Smooth muscle cell (in vitro differentiated cells): Measurements from ENCODE around the gene FLYWCH2. TPM values are rescaled to one million over a fixed set of nuclear protein-coding genes. Genes with fewer than 3 reads are reported as not detected.

Source experiments
- DNase-seq: peaks from one replicate; lab custom pipeline; 2025; ENCODE audit not compliant: unreplicated experiment; lab: John Stamatoyannopoulos, UW
- H2AFZ ChIP-seq: fragments of 200-600 bp; sonication (generic); 2 replicates; pipeline ENCODE4 v1.6.0; 2016; ENCODE audit warnings: antibody characterized with exemption, low read depth, mild to moderate bottlenecking
- H3F3A ChIP-seq: fragments of 200-600 bp; sonication (generic); 2 replicates; pipeline ENCODE4 v1.6.0; 2017; ENCODE audit warnings: antibody characterized with exemption, low read depth
- H3K27ac ChIP-seq: fragments of 200-600 bp; sonication (generic); 2 replicates; pipeline ENCODE4 v1.5.1; 2016; ENCODE audit warnings: low read depth, mild to moderate bottlenecking
- H3K27me3 ChIP-seq: fragments of 200-600 bp; sonication (generic); 2 replicates; pipeline ENCODE4 v1.6.1; 2016; ENCODE audit warnings: low read depth, mild to moderate bottlenecking
- H3K36me3 ChIP-seq: fragments of 200-600 bp; sonication (generic); 2 replicates; pipeline ENCODE4 v1.5.1; 2016; ENCODE audit warnings: low read depth
- H3K4me1 ChIP-seq: fragments of 200-600 bp; sonication (generic); 2 replicates; pipeline ENCODE4 v1.5.1; 2016; ENCODE audit warnings: low read depth
- H3K4me2 ChIP-seq: fragments of 200-600 bp; sonication (generic); 2 replicates; pipeline ENCODE4 v1.6.0; 2016; ENCODE audit warnings: mild to moderate bottlenecking
- H3K4me3 ChIP-seq: fragments of 200-600 bp; sonication (generic); 2 replicates; pipeline ENCODE4 v1.5.1; 2016; ENCODE audit warnings: mild to moderate bottlenecking
- H3K79me2 ChIP-seq: fragments of 200-600 bp; sonication (generic); 2 replicates; pipeline ENCODE4 v1.6.0; 2016; ENCODE audit warnings: low read depth, mild to moderate bottlenecking
- H3K9ac ChIP-seq: fragments of 200-600 bp; sonication (generic); 2 replicates; pipeline ENCODE4 v1.6.0; 2016; ENCODE audit warnings: low read depth
- H3K9me3 ChIP-seq: fragments of 200-600 bp; sonication (generic); replicated peaks from 2 replicates; pipeline ENCODE4 v1.5.1; 2016; ENCODE audit warnings: low read depth
- H4K20me1 ChIP-seq: fragments of 200-600 bp; sonication (generic); 2 replicates; pipeline ENCODE4 v1.6.0; 2016; ENCODE audit warnings: low read depth
- CTCF ChIP-seq: fragments of 200-600 bp; sonication (generic); IDR thresholded peaks from 2 replicates; pipeline ENCODE4 v1.5.1; 2017; ENCODE audit warnings: borderline replicate concordance, mild to moderate bottlenecking, antibody characterized with exemption; ENCODE audit not compliant: insufficient read depth, poor library complexity, severe bottlenecking
- WGBS: methylation state at CpG from one replicate; pipeline ENCODE4 v1.1.7; 2016; ENCODE audit warnings: low lambda C conversion rate; 5-methylcytosine and 5-hydroxymethylcytosine counted together
- polyA plus RNA-seq: library from polyadenylated mRNA; unstranded; fragments of >200 nt; fragmentation: Nextera tagmentation; extraction: Ambion mirVana; gene quantifications from 2 replicates; pipeline ENCODE4 v1.2.1, GENCODE V29; 2016
- total RNA-seq: library from RNA; depleted of rRNA; stranded (reverse); fragments of >200 nt; gene quantifications from 2 replicates; pipeline ENCODE4 v1.2.3, GENCODE V29; 2014

The FLYWCH2 gene
- total and polyA plus RNA-seq, 2 experiments from 2014 or later, result 31.7 to 52.7 TPM

GRCh38 chr16:2852731-2853507 is 30.1 kb upstream of the FLYWCH2 start:
- 92% methylated on average over 42 of the region's 56 CpGs for WGBS
- DNase-seq, result no peak
- Histone ChIP-seq H3K4me3 (no peak overlapping the region), H3K79me2 (no peaks in the 10 kb centered on the region), H3K4me2 (no peak overlapping the region), H4K20me1 (no peaks in the 10 kb centered on the region), H3K9ac (no peak overlapping the region), H3K36me3 (no peaks in the 10 kb centered on the region), H2AFZ (no peak overlapping the region), H3K4me1 (no peaks in the 10 kb centered on the region), H3F3A (no peaks in the 10 kb centered on the region), H3K27ac (no peak overlapping the region), H3K27me3 (peaks cover 7% of the 10 kb centered on the region), H3K9me3 (no peaks in the 10 kb centered on the region)
- TF ChIP-seq CTCF, result no peak

- no peak for DNase-seq
- Histone ChIP-seq H3K79me2 (no peaks in the 10 kb centered on the region), H3F3A (no peaks in the 10 kb centered on the region), H3K9me3 (no peaks in the 10 kb centered on the region), H2AFZ (no peak overlapping the region), H3K4me2 (no peak overlapping the region), H3K27me3 (peaks cover 14% of the 10 kb centered on the region), H3K27ac (no peak overlapping the region), H3K9ac (no peak overlapping the region), H3K36me3 (no peaks in the 10 kb centered on the region), H3K4me1 (no peaks in the 10 kb centered on the region), H3K4me3 (no peak overlapping the region), H4K20me1 (no peaks in the 10 kb centered on the region)
- no peak for TF ChIP-seq CTCF
- WGBS, result 87% methylated on average over 18 of the region's 18 CpGs
These were observed 29.4 kb upstream of the FLYWCH2 start for GRCh38 chr16:2853531-2854073.

DNA sequence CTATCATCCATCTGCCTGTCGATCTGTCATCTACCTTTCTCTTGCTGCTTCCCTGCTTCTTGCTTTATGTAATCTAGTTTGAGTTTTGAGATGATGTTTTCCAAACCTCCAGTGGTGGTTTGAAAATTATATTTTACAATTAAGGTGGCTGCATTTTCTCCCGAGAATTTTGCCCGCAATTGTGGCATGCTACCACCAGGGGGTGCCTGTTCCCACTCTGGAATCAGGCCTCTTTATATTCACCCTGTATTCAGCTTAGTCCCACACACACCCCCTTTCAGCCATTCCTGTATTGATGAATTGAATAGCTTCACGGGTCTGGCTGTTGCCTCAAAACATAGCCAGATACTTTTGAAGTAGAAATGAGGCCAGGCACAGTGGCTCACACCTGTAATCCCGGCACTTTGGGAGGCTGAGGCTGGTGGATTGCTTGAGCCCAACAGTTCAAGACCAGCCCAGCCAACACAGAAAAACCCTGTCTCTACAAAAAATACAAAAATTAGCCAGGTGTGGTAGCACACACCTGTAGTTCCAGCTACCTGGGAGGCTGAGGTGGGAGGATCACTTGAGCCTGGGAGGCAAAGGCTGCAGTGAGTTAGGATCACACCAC is 28.2 kb upstream of the FLYWCH2 start:
- DNase-seq, result no peak
- Histone ChIP-seq H3K9ac (no peak overlapping the region), H3K4me1 (no peaks in the 10 kb centered on the region), H4K20me1 (no peaks in the 10 kb centered on the region), H3K79me2 (no peaks in the 10 kb centered on the region), H3K9me3 (no peaks in the 10 kb centered on the region), H3K4me2 (no peak overlapping the region), H2AFZ (no peak overlapping the region), H3K27me3 (peaks cover 20% of the 10 kb centered on the region), H3K4me3 (no peak overlapping the region), H3K36me3 (no peaks in the 10 kb centered on the region), H3K27ac (no peak overlapping the region), H3F3A (no peaks in the 10 kb centered on the region)
- TF ChIP-seq CTCF, result peak; percentile 49
- 85% methylated on average over 5 of the region's 5 CpGs for WGBS
